Peyer's patch (tissue), 4 donors: ENCODE results near the gene PRR23E.

Experiments
- CTCF ChIP-seq, 6 experiments: fragments of 450-650 bp in 4 of 6; fragments of 200-600 bp in 2 of 6; sonication (generic) in 1 of 6; IDR thresholded peaks; one replicate each; pipeline ENCODE4 v1.5.1; 2017 to 2019; ENCODE audit warnings: antibody characterized with exemption in 6 of 6, mild to moderate bottlenecking in 3 of 6, moderate library complexity in 1 of 6
- POLR2A ChIP-seq, 2 donors: fragments of 450-650 bp; IDR thresholded peaks; one replicate each; pipeline ENCODE4 v1.5.1; 2017; ENCODE audit warnings: antibody characterized with exemption in 2 of 2, mild to moderate bottlenecking in 2 of 2, moderate library complexity in 2 of 2

- no peak for TF ChIP-seq CTCF (IDR thresholded peaks at IDR 0.05)
- TF ChIP-seq POLR2A (IDR thresholded peaks at IDR 0.05), result no peak
Measured at GRCh38 chr3:127175272-127175671, 17.7 kb upstream of the PRR23E start.
